OCI-LY3 (cell line): ENCODE results near the gene KRTAP4-16.
"Not testable (repeated sequence)": the region's sequence is repeated elsewhere in the genome, so short reads cannot be mapped to it uniquely, and the experiment has no call there.

Source experiments
- EZH2phosphoT487 ChIP-seq: fragments of 200-600 bp; shearing (Covaris generic); IDR thresholded peaks from 2 replicates; pipeline ENCODE4 v1.6.1; 2018; ENCODE audit warnings: antibody characterized with exemption, mixed run types, low read depth
- TF ChIP-seq, protein P1 (sequence below): fragments of 200-600, 300-600 bp; sonication (generic); IDR thresholded peaks from 2 replicates; pipeline ENCODE4 v1.5.1; 2014; ENCODE audit warnings: antibody characterized with exemption, low read length, low read depth

DNA sequence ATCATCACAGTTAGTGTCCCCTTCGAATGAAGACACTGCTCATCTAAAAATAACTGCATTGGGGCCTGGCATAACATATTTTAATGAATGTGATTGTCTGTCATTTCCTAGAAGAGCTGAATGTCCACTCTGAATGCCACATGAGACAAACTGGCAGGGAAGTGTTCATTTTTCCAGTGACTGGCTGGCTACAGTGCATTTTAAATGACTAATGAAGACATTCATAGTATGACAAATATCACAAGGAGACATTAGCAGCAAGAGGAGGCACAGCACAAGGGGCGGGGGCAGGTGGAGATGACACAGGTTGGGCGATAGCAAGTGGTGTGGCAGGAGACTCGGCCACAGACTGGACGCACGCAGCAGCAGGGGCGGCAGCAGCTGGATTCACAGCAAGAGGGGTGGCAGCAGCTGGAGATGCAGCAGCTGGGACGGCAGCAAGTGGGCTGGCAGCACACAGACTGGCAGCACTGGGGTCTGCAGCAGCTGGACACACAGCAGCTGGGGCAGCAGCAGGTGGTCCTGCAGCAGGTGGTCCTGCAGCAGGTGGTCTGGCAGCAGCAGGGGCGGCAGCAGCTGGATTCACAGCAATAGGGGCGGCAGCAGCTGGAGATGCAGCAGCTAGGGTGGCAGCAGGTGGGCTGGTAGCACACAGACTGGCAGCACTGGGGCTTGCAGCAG lies 47.1 kb upstream of the KRTAP4-16 start:
- TF ChIP-seq, protein P1, sequence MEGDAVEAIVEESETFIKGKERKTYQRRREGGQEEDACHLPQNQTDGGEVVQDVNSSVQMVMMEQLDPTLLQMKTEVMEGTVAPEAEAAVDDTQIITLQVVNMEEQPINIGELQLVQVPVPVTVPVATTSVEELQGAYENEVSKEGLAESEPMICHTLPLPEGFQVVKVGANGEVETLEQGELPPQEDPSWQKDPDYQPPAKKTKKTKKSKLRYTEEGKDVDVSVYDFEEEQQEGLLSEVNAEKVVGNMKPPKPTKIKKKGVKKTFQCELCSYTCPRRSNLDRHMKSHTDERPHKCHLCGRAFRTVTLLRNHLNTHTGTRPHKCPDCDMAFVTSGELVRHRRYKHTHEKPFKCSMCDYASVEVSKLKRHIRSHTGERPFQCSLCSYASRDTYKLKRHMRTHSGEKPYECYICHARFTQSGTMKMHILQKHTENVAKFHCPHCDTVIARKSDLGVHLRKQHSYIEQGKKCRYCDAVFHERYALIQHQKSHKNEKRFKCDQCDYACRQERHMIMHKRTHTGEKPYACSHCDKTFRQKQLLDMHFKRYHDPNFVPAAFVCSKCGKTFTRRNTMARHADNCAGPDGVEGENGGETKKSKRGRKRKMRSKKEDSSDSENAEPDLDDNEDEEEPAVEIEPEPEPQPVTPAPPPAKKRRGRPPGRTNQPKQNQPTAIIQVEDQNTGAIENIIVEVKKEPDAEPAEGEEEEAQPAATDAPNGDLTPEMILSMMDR: not testable (repeated sequence)
- TF ChIP-seq EZH2phosphoT487: not testable (repeated sequence)
